Measurements from ENCODE around the gene TRAPPC6A. TPM values are rescaled to one million over a fixed set of nuclear protein-coding genes. Genes with fewer than 3 reads are reported as not detected.

TRAPPC6A gene
- total and polyA plus RNA-seq, 9 of the 15 experiments (the other 6 are each of a cell fraction or from before 2014, with no cell fraction given), result 0.82 to 23.6 (median 11.6) TPM

DNA sequence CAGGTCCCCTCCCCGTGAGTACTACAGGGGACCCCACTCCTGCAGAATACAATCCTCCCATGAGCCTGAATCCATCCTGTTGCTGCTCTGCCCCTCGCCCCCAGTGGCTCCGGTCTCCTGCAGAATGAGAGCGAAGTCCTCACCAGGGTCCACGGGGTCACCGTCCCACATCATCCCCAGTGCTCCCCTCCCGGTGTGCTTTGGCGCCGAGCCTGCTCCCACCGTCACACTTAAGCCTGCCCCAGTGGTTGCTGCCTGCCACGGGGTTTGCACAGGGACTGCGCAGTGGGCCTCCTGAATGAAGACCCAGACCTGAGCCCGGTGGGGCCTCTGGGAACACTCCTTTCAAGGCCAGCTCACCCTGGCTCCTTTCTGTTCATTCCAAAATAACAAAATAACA, 47.8 kb downstream of the TRAPPC6A start:
- Histone ChIP-seq H3K27me3 (ENCODE audit: control insufficient read depth in 2 of 2, insufficient read depth in 2 of 2, low read length in 2 of 2) (no peaks in the 10 kb centered on the region), H3K4me3 (no peak overlapping the region), H3K9me3 (replicated peaks; ENCODE audit: control insufficient read depth, insufficient read depth, low read depth, low read length) (no peaks in the 10 kb centered on the region), H4K20me1 (replicated peaks; ENCODE audit: control insufficient read depth, insufficient read depth, low read length) (peaks cover 26% of the 10 kb centered on the region), H3K27ac (ENCODE audit: extremely low read depth, low read depth, low read length) (no peak overlapping the region), H3K4me2 (ENCODE audit: insufficient read depth, low read length) (no peak overlapping the region), H2AFZ (ENCODE audit: low read depth, low read length) (no peak overlapping the region), H3K79me2 (ENCODE audit: control insufficient read depth, insufficient read depth, low read length) (peaks cover 39% of the 10 kb centered on the region), H3K36me3 (ENCODE audit: control insufficient read depth, insufficient read depth, low read length) (peaks cover 18% of the 10 kb centered on the region; the same call in 1 of the 3 replicates), H3K4me1 (replicated peaks in 1 of 2; ENCODE audit: control insufficient read depth in 2 of 2, insufficient read depth in 2 of 2, low read length in 2 of 2) (peaks cover 10 to 28% of the 10 kb centered on the region in 2 experiments), H3K9me1 (ENCODE audit: control insufficient read depth, insufficient read depth, low read length) (peaks cover 7% of the 10 kb centered on the region), H3K9ac (ENCODE audit: insufficient read depth in 1 of 2, low read depth in 2 of 2, low read length in 2 of 2) (no peak overlapping the region)
- TF ChIP-seq, protein P1, sequence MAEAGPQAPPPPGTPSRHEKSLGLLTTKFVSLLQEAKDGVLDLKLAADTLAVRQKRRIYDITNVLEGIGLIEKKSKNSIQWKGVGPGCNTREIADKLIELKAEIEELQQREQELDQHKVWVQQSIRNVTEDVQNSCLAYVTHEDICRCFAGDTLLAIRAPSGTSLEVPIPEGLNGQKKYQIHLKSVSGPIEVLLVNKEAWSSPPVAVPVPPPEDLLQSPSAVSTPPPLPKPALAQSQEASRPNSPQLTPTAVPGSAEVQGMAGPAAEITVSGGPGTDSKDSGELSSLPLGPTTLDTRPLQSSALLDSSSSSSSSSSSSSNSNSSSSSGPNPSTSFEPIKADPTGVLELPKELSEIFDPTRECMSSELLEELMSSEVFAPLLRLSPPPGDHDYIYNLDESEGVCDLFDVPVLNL (CRISPR knock-in tag; IDR thresholded peaks at IDR 0.05; ENCODE audit: low read depth), result no peak
- TF ChIP-seq, protein P2, sequence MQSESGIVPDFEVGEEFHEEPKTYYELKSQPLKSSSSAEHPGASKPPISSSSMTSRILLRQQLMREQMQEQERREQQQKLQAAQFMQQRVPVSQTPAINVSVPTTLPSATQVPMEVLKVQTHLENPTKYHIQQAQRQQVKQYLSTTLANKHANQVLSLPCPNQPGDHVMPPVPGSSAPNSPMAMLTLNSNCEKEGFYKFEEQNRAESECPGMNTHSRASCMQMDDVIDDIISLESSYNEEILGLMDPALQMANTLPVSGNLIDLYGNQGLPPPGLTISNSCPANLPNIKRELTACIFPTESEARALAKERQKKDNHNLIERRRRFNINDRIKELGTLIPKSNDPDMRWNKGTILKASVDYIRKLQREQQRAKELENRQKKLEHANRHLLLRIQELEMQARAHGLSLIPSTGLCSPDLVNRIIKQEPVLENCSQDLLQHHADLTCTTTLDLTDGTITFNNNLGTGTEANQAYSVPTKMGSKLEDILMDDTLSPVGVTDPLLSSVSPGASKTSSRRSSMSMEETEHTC (IDR thresholded peaks at IDR 0.05), result no peak
- TF ChIP-seq SAP30 (IDR thresholded peaks at IDR 0.05; ENCODE audit: borderline replicate concordance, insufficient read depth, low read depth, low read length, poor library complexity, severe bottlenecking) (no peak), HNRNPH1 (optimal IDR thresholded peaks at IDR 0.05; ENCODE audit: low read depth, low read length) (no peak), NR3C1 (CRISPR knock-in tag; IDR thresholded peaks at IDR 0.05) (no peak)
- FAIRE-seq (no peak), ATAC-seq (no peak), DNase-seq (ENCODE audit: extremely low read depth in 1 of 4, low spot score in 3 of 4) (no peak)
- WGBS (ENCODE audit: insufficient coverage, low coverage, missing lambda C conversion rate), result 85% methylated on average over 13 of the region's 13 CpGs
- intact Hi-C loops (cut with micrococcal nuclease) (no loop called here), in situ Hi-C loops (cut with MboI) (no loop called here)
- CTCF ChIA-PET (ENCODE audit: low intra/inter-chr PET ratio), result interaction anchor here (0.6 kb wide), 1 partner anchor 373 kb away, joined by 3 read pairs; no protein-coding TSS in a partner anchor
- no TSS peak for BruUV-seq (replicated peaks)
- POLR2A ChIA-PET, result no interaction called here

Data from K562 (cell line).